Activated CD8-positive, alpha-beta memory T cell treated with anti-CD3 and anti-CD28 coated beads, Interleukin-2, amount 50 U/mL, for 1 hour (primary cell): Measurements from ENCODE around the gene ENTR1.
A peak's percentile ranks its signal among the peaks of the same experiment; 100 is the strongest.

ENCODE experiments used
- DNase-seq: peaks from one replicate; pipeline ENCODE4 v3.0.0-alpha.2; 2020; ENCODE audit errors: extremely low read depth

ENTR1 gene

GRCh38 chr9:136410500-136411287, at the start of gene ENTR1, which contains the start of gene PMPCA:
TSS of gene ENTR1 (minus strand) at chr9:136410614. CDS start at chr9:136410397, 217 bp downstream.
TSS of gene PMPCA (plus strand) at chr9:136410658. CDS start at chr9:136410669, 11 bp downstream.
- DNase-seq = peak; percentile 78

GRCh38 chr9:136459425-136459824, 49.0 kb upstream of the ENTR1 start:
- DNase-seq = no peak

GRCh38 chr9:136457326-136457725, 46.9 kb upstream of the ENTR1 start:
- no peak for DNase-seq

GRCh38 chr9:136456258-136456657, 45.8 kb upstream of the ENTR1 start:
- DNase-seq = no peak

- no peak for DNase-seq
These were observed 44.9 kb upstream of the ENTR1 start for GRCh38 chr9:136455043-136456002.

GRCh38 chr9:136454026-136454796, 43.8 kb upstream of the ENTR1 start:
- no peak for DNase-seq

GRCh38 chr9:136453326-136453725, 42.9 kb upstream of the ENTR1 start:
- DNase-seq = no peak

GRCh38 chr9:136451221-136451877, 40.9 kb upstream of the ENTR1 start:
- DNase-seq = no peak

GRCh38 chr9:136448655-136449054, 38.2 kb upstream of the ENTR1 start:
- no peak for DNase-seq

GRCh38 chr9:136447173-136447778, 36.9 kb upstream of the ENTR1 start:
- no peak for DNase-seq

GRCh38 chr9:136445799-136446198, 35.4 kb upstream of the ENTR1 start:
- no peak for DNase-seq

GRCh38 chr9:136444102-136444501, 33.7 kb upstream of the ENTR1 start:
- DNase-seq = no peak

GRCh38 chr9:136443687-136444086, 33.3 kb upstream of the ENTR1 start:
- DNase-seq = no peak

GRCh38 chr9:136443087-136443486, 32.7 kb upstream of the ENTR1 start:
- no peak for DNase-seq

GRCh38 chr9:136442265-136442664, 31.9 kb upstream of the ENTR1 start:
- DNase-seq = no peak

- DNase-seq = no peak
These were observed 31.3 kb upstream of the ENTR1 start for GRCh38 chr9:136441681-136442245.

- DNase-seq = no peak
These were observed 30.8 kb upstream of the ENTR1 start for GRCh38 chr9:136441191-136441680.

- peak; percentile 24 for DNase-seq
These were observed 29.3 kb upstream of the ENTR1 start, which contains the start of gene INPP5E for GRCh38 chr9:136439481-136440408. TSS of gene INPP5E (minus strand) at chr9:136439845. CDS start at chr9:136439419, 426 bp downstream.
